WTC11 (cell line): ENCODE measurements around the gene ATP6V0E1. TPM values are rescaled to one million over a fixed set of nuclear protein-coding genes. Genes with fewer than 3 reads are reported as not detected.

Experiments used
- ATAC-seq: fragments of 200-7000 bp; cut with Tn5 transposase; 2 replicates; pipeline ENCODE4 v1.10.0; 2021; ENCODE audit warnings: mild to moderate bottlenecking, moderate library complexity
- CTCF ChIA-PET: fragments of 300-600 bp; sonication (Branson Sonifier 250); formaldehyde crosslinking; loops from one replicate; lab custom pipeline; 2021; ENCODE audit warnings: antibody characterized with exemption; lab: Charles Lee
- POLR2A ChIA-PET: fragments of 350-600 bp; sonication (Branson Sonifier 250); formaldehyde crosslinking; loops from one replicate; lab custom pipeline; 2021; ENCODE audit warnings: antibody characterized with exemption; lab: Charles Lee
- DNase-seq: peaks from one replicate; pipeline ENCODE4 v3.0.0; 2021; ENCODE audit warnings: low spot score
- H3K27ac Mint-ChIP-seq: 2 replicates; pipeline ENCODE4 v1.8.0; 2021; ENCODE audit warnings: mixed read lengths
- H3K27me3 Mint-ChIP-seq: 2 replicates; pipeline ENCODE4 v1.8.0; 2021; ENCODE audit warnings: low read depth, mild to moderate bottlenecking, moderate library complexity, mixed read lengths
- H3K36me3 Mint-ChIP-seq: 2 replicates; pipeline ENCODE4 v1.8.0; 2021; ENCODE audit warnings: mixed read lengths
- H3K4me1 Mint-ChIP-seq: 2 replicates; pipeline ENCODE4 v1.8.0; 2022; ENCODE audit warnings: mixed read lengths
- H3K4me3 Mint-ChIP-seq: 2 replicates; pipeline ENCODE4 v1.8.0; 2021; ENCODE audit warnings: mild to moderate bottlenecking, moderate library complexity, mixed read lengths
- H3K9me3 Mint-ChIP-seq: 2 replicates; pipeline ENCODE4 v1.8.0; 2021; ENCODE audit warnings: mixed read lengths
- ATF6 ChIP-seq: sonication (generic); formaldehyde crosslinking; IDR thresholded peaks from 2 replicates; pipeline ENCODE4 v1.8.1; 2023; ENCODE audit warnings: mild to moderate bottlenecking, missing genetic modification reagents
- CTCF ChIP-seq: fragments of 200-600 bp; IDR thresholded peaks from 2 replicates; pipeline ENCODE4 v1.8.0; 2022; ENCODE audit warnings: antibody characterized with exemption
- EMX1 ChIP-seq: fragments of 250-450 bp; sonication (Bioruptor Pico); IDR thresholded peaks from 2 replicates; pipeline ENCODE4 v1.8.0; 2021; ENCODE audit warnings: mild to moderate bottlenecking
- ERG ChIP-seq: fragments of 250-450 bp; sonication (Bioruptor Pico); IDR thresholded peaks from 2 replicates; pipeline ENCODE4 v1.8.0; 2021; ENCODE audit warnings: mild to moderate bottlenecking
- FOXK1 ChIP-seq: sonication (generic); formaldehyde crosslinking; IDR thresholded peaks from 2 replicates; pipeline ENCODE4 v1.8.0; 2022; ENCODE audit warnings: mild to moderate bottlenecking, moderate library complexity, missing genetic modification reagents
- FOXP1 ChIP-seq: sonication (generic); formaldehyde crosslinking; IDR thresholded peaks from 2 replicates; pipeline ENCODE4 v1.8.0; 2022; ENCODE audit warnings: missing genetic modification reagents, mild to moderate bottlenecking, moderate library complexity, borderline replicate concordance
- GABPB1 ChIP-seq: sonication (generic); formaldehyde crosslinking; IDR thresholded peaks from 2 replicates; pipeline ENCODE4 v1.8.1; 2023; ENCODE audit warnings: mild to moderate bottlenecking, missing genetic modification reagents
- IRF1 ChIP-seq: sonication (generic); formaldehyde crosslinking; IDR thresholded peaks from 2 replicates; pipeline ENCODE4 v1.8.0; 2023; ENCODE audit warnings: missing genetic modification reagents
- NFE2L1 ChIP-seq: sonication (generic); formaldehyde crosslinking; IDR thresholded peaks from 2 replicates; pipeline ENCODE4 v1.8.1; 2023; ENCODE audit warnings: missing genetic modification reagents
- PRDM15 ChIP-seq: sonication (generic); formaldehyde crosslinking; IDR thresholded peaks from 2 replicates; pipeline ENCODE4 v1.8.0; 2022; ENCODE audit warnings: missing genetic modification reagents
- TCF7 ChIP-seq: sonication (generic); formaldehyde crosslinking; IDR thresholded peaks from 2 replicates; pipeline ENCODE4 v1.8.0; 2022; ENCODE audit warnings: mild to moderate bottlenecking, low read depth, missing genetic modification reagents, moderate library complexity
- ZNF121 ChIP-seq: sonication (generic); formaldehyde crosslinking; IDR thresholded peaks from 2 replicates; pipeline ENCODE4 v1.8.0; 2023; ENCODE audit warnings: missing genetic modification reagents
- ZNF232 ChIP-seq: sonication (generic); formaldehyde crosslinking; IDR thresholded peaks from 2 replicates; pipeline ENCODE4 v1.8.0; 2022; ENCODE audit warnings: mild to moderate bottlenecking, missing genetic modification reagents
- ZNF512 ChIP-seq: sonication (generic); formaldehyde crosslinking; IDR thresholded peaks from 2 replicates; pipeline ENCODE4 v1.8.1; 2022; ENCODE audit warnings: missing genetic modification reagents, borderline replicate concordance
- total RNA-seq: library from RNA; stranded (reverse); gene quantifications from 3 replicates; pipeline ENCODE4 v1.2.3, GENCODE V29; 2021

Gene ATP6V0E1
- total RNA-seq, 1 experiment from 2014 or later: 80.9 TPM

GRCh38 chr5:173010021-173010420 lies 26.4 kb downstream of the ATP6V0E1 start:
- H3K4me3 Mint-ChIP-seq: no peak overlapping the region
- H3K36me3 Mint-ChIP-seq: no peaks in the 10 kb centered on the region
- DNase-seq: no peak
- TF ChIP-seq ZNF121 (CRISPR knock-in tag): no peak
- no peak for TF ChIP-seq GABPB1
- no peak for TF ChIP-seq NFE2L1
- no peak for TF ChIP-seq ZNF512 (CRISPR knock-in tag)
- TF ChIP-seq FOXK1 (CRISPR knock-in tag): no peak
- TF ChIP-seq EMX1 (CRISPR knock-in tag): no peak
- TF ChIP-seq PRDM15: no peak
- no peak for TF ChIP-seq TCF7 (CRISPR knock-in tag)
- no peak for TF ChIP-seq ATF6 (CRISPR knock-in tag)
- no peak for TF ChIP-seq ZNF232 (CRISPR knock-in tag)
- no peak for TF ChIP-seq IRF1
- no peak for TF ChIP-seq ERG
- TF ChIP-seq, all 79 proteins: peak for 0
- CTCF ChIA-PET: interaction anchor here (0.9 to 2.1 kb wide), 17 partner anchors 10 to 306 kb away, joined by 3 to 16 read pairs (median 4); partner anchors contain the start of genes ATP6V0E1 and BNIP1
- no peak for ATAC-seq
- H3K27ac Mint-ChIP-seq: peak overlapping the region; percentile 9
- H3K27me3 Mint-ChIP-seq: no peaks in the 10 kb centered on the region
- H3K4me1 Mint-ChIP-seq: peaks cover 5% of the 10 kb centered on the region; the same call in 1 of the 2 replicates
- POLR2A ChIA-PET: no interaction called here
- no peaks in the 10 kb centered on the region for H3K9me3 Mint-ChIP-seq

- Mint-ChIP-seq H3K9me3 (no peaks in the 10 kb centered on the region), H3K4me1 (peaks cover 13% of the 10 kb centered on the region), H3K4me3 (no peak overlapping the region), H3K27ac (peak overlapping the region; percentile 56; the same call in 1 of the 2 replicates), H3K27me3 (no peaks in the 10 kb centered on the region), H3K36me3 (no peaks in the 10 kb centered on the region)
- ChIA-PET POLR2A (interaction anchor here (0.7 kb wide), 1 partner anchor 13 kb away, joined by 3 read pairs; no protein-coding TSS in a partner anchor), CTCF (interaction anchor here (0.5 to 2.1 kb wide), 30 partner anchors 8 to 341 kb away, joined by 3 to 16 read pairs (median 4); partner anchors contain the start of genes ATP6V0E1 and BNIP1)
- DNase-seq (peak; percentile 58), ATAC-seq (peak; percentile 84)
- TF ChIP-seq CTCF (peak; percentile 23; the same call in 1 of the 2 replicates), FOXP1 (CRISPR knock-in tag) (no peak)
Measured at GRCh38 chr5:173010547-173011464, 27.2 kb downstream of the ATP6V0E1 start.
